ENCODE data around the gene UGT1A7.

DNA sequence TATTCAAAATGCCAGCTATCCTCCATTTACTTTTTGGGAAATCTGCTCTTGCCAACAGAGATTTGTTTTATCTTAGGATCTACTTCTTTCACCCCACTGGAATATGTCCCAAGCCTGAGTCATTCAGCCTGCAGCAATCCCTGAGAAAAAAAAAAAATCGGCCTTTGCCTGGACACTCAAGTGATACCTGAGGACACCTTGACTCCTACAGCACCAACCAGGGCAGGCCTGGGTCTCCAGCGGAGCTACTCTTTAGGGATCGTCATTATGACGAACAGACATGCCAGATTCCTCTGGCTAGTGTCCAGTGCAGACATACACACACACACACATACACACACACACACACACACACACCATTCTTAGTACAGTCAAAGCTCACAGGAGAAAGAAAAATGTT, 8.7 kb downstream of the UGT1A7 start:
- TF ChIP-seq, protein P1, sequence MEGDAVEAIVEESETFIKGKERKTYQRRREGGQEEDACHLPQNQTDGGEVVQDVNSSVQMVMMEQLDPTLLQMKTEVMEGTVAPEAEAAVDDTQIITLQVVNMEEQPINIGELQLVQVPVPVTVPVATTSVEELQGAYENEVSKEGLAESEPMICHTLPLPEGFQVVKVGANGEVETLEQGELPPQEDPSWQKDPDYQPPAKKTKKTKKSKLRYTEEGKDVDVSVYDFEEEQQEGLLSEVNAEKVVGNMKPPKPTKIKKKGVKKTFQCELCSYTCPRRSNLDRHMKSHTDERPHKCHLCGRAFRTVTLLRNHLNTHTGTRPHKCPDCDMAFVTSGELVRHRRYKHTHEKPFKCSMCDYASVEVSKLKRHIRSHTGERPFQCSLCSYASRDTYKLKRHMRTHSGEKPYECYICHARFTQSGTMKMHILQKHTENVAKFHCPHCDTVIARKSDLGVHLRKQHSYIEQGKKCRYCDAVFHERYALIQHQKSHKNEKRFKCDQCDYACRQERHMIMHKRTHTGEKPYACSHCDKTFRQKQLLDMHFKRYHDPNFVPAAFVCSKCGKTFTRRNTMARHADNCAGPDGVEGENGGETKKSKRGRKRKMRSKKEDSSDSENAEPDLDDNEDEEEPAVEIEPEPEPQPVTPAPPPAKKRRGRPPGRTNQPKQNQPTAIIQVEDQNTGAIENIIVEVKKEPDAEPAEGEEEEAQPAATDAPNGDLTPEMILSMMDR (IDR thresholded peaks at IDR 0.05): no peak
- TF ChIP-seq POLR2A (IDR thresholded peaks at IDR 0.05) (no peak), POLR2AphosphoS5 (IDR thresholded peaks at IDR 0.05) (no peak), EP300 (IDR thresholded peaks at IDR 0.05) (no peak)
